ENCODE results near the gene PRPS1L1.

The PRPS1L1 gene

GRCh38 chr7:18027628-18028027 is at the start of gene PRPS1L1:
TSS of gene PRPS1L1 (minus strand) at chr7:18027846.
- DNase-seq: no peak

GRCh38 chr7:18076461-18076860 is 48.8 kb upstream of the PRPS1L1 start:
- no peak for DNase-seq

GRCh38 chr7:18068745-18069144 is 41.1 kb upstream of the PRPS1L1 start:
- no peak for DNase-seq

GRCh38 chr7:18064242-18064838 is 36.7 kb upstream of the PRPS1L1 start:
- DNase-seq: no peak

- no peak for DNase-seq
Measured at GRCh38 chr7:18063149-18063901, 35.7 kb upstream of the PRPS1L1 start.

GRCh38 chr7:18059171-18059570 is 31.5 kb upstream of the PRPS1L1 start:
- no peak for DNase-seq

- no peak for DNase-seq
Measured at GRCh38 chr7:18053941-18054340, 26.3 kb upstream of the PRPS1L1 start.

GRCh38 chr7:18053177-18053928 is 25.7 kb upstream of the PRPS1L1 start:
- DNase-seq: no peak

GRCh38 chr7:18049262-18049661 is 21.6 kb upstream of the PRPS1L1 start:
- no peak for DNase-seq

- no peak for DNase-seq
Measured at GRCh38 chr7:18046601-18047000, 19.0 kb upstream of the PRPS1L1 start.

- DNase-seq: no peak
Measured at GRCh38 chr7:18045171-18045570, 17.5 kb upstream of the PRPS1L1 start.

- no peak for DNase-seq
Measured at GRCh38 chr7:18041191-18041590, 13.5 kb upstream of the PRPS1L1 start.

- DNase-seq: no peak
Measured at GRCh38 chr7:18040196-18040595, 12.6 kb upstream of the PRPS1L1 start.

GRCh38 chr7:18038382-18038781 is 10.7 kb upstream of the PRPS1L1 start:
- DNase-seq: no peak

- no peak for DNase-seq
Measured at GRCh38 chr7:18037609-18038008, 10.0 kb upstream of the PRPS1L1 start.

GRCh38 chr7:18036783-18037182 is 9.1 kb upstream of the PRPS1L1 start:
- DNase-seq: no peak

- no peak for DNase-seq
Measured at GRCh38 chr7:18030758-18031157, 3.1 kb upstream of the PRPS1L1 start.

- no peak for DNase-seq
Measured at GRCh38 chr7:18020138-18020715, 7.4 kb downstream of the PRPS1L1 start.

GRCh38 chr7:18019555-18019954 is 8.1 kb downstream of the PRPS1L1 start:
- no peak for DNase-seq

GRCh38 chr7:18018296-18019215 is 9.1 kb downstream of the PRPS1L1 start:
- no peak for DNase-seq

- no peak for DNase-seq
Measured at GRCh38 chr7:18016547-18017444, 10.8 kb downstream of the PRPS1L1 start.

Data from stimulated activated naive CD4-positive, alpha-beta T cell (primary cell).